ENCODE measurements around the gene FSTL4.

FSTL4 gene

DNA sequence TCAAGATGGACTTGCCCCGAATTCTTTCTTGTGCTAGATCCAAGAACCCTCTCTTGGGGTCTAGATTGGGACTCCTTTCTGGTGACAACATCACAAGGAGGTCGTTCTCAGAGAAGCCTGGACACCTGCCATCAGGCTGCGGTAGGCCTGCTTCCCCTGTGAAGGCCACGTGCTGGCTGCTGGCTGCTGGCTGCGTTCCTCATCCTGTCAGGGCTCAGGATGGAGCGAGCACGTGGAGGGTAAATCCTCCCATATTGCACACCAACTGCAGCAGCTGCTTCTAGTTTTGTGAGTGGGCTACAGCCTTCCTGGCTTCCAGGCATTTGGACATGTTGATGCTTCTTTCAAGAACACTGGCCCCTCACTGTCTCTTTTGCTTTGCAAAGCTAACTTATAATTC is 464.9 kb downstream of the FSTL4 start:
- H3K9me3 Mint-ChIP-seq: peaks cover 11% of the 10 kb centered on the region
- DNase-seq (no peak), ATAC-seq (no peak)
- no peaks in the 10 kb centered on the region for H3K36me3 Mint-ChIP-seq (ENCODE audit: low read depth)
- H3K4me3 Mint-ChIP-seq: no peak overlapping the region
- no peak overlapping the region for H3K27ac Mint-ChIP-seq
- peaks cover 10% of the 10 kb centered on the region for H3K4me1 Mint-ChIP-seq
- H3K27me3 Mint-ChIP-seq: no peaks in the 10 kb centered on the region
